WI38 (cell line): ENCODE data around the gene FXYD4.

Source experiments
- H3K4me3 ChIP-seq: 2 replicates; pipeline ENCODE4 v1.5.1; 2011; ENCODE audit warnings: low read depth, mild to moderate bottlenecking, control low read depth, low read length
- TF ChIP-seq, protein P1 (sequence below): IDR thresholded peaks from 2 replicates; pipeline ENCODE4 v1.5.1; 2012; ENCODE audit warnings: low read depth, mild to moderate bottlenecking, control low read depth, low read length

The FXYD4 gene

DNA sequence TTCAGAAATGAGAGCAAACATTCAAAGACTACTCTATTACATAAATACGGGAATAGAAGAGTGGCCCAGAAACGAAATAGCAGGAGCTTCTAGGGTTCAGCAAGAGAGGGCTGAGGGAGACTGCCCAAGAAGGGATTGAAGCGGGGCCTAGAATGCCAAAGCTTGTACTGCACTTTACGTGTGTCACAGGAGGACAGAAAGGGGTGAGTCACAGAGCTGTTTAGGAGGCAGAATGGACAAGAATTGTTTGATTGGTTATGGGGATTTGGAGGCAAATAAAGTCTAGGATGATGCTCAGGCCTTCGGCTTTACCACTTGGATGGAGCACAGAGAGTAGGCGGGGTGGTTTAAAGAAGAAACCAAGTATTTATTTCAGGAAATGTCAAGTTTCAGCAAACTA, 11.3 kb upstream of the FXYD4 start:
- H3K4me3 ChIP-seq, result no peak overlapping the region
- TF ChIP-seq, protein P1, sequence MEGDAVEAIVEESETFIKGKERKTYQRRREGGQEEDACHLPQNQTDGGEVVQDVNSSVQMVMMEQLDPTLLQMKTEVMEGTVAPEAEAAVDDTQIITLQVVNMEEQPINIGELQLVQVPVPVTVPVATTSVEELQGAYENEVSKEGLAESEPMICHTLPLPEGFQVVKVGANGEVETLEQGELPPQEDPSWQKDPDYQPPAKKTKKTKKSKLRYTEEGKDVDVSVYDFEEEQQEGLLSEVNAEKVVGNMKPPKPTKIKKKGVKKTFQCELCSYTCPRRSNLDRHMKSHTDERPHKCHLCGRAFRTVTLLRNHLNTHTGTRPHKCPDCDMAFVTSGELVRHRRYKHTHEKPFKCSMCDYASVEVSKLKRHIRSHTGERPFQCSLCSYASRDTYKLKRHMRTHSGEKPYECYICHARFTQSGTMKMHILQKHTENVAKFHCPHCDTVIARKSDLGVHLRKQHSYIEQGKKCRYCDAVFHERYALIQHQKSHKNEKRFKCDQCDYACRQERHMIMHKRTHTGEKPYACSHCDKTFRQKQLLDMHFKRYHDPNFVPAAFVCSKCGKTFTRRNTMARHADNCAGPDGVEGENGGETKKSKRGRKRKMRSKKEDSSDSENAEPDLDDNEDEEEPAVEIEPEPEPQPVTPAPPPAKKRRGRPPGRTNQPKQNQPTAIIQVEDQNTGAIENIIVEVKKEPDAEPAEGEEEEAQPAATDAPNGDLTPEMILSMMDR, result no peak

DNA sequence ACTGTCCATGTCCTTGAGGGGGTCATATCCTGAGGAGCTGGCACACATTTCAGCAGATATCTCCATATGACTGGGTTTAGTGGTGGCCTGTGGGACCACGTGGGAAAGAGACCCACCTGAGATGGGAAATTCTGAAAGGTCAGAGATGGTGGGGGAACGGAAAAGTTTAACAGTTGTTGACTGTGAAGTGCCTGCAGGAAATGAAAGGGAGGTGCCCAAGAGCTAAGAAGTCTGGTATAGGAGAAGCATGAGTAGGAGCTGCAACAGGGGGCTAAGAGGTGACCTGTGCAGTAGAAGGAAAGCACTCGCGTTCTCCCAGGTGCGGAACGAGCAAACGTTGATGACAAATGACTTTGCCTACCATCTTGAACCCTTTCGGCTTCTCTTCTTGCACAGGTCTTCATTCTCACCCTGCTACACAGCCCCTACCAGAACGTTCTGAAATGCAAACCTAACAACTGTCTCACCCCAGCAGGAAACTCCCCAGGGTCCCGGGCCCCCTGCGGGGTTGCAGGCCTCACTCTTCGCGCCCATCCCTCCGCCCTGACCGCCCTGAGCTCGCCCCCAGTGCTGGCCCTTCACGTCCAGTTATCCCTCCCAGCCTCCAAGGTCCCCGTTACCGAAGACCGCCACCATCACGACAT, 9.8 kb upstream of the FXYD4 start:
- TF ChIP-seq, protein P1, result no peak
- H3K4me3 ChIP-seq, result no peak overlapping the region

DNA sequence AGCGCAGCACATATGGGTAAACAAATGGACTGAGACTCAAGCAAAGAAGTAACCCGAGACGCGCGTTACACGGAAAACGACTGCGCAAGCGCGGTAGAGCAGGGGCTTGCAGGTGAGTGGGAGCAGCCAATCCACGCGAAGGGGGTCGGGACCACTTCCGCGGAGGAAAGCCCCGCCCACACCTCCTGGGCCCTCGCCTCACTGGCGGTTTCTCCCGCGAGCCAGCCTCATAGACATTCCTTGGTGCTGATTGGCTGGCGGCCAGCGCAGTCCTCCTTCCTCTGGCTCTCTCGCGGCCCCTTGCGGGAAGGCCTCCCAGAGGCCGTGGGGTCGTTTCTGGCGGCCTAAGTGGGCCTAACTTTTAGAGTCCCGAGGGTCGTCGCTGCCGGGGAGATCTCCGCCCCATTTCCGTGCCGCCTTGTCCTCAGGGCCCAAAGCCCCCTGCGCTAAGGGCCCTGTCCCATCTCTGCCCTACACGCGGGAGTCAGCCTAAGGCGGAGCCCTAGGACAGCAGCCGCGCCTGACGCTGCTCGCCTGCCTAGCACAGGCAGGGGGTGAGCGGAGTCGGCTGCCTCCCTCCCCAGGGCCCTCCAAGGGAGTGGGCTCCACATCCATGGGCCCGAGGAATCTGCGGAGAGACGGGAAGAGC, 9.1 kb upstream of the FXYD4 start:
- no peak overlapping the region for H3K4me3 ChIP-seq
- TF ChIP-seq, protein P1, result no peak

DNA sequence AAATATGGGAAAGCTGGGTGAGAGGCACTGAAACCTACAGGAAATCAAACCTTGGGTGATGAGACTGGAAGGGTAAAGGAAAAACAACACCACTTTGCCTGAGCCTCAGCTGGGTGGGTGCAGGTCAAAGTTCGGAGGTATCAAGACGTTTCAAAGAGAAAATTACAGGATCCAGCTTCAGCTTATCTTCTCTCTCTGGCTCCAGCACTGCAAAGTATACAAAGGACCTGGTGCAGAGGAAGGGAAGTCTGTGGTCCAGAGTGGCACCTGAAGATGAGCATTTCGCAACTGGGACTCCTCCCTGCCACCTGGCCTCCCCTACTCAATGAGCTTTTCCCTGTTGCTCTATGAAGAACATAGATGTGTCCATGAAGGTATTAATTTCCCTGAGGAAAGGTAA, 6.4 kb upstream of the FXYD4 start:
- no peak overlapping the region for H3K4me3 ChIP-seq
- TF ChIP-seq, protein P1, result no peak

DNA sequence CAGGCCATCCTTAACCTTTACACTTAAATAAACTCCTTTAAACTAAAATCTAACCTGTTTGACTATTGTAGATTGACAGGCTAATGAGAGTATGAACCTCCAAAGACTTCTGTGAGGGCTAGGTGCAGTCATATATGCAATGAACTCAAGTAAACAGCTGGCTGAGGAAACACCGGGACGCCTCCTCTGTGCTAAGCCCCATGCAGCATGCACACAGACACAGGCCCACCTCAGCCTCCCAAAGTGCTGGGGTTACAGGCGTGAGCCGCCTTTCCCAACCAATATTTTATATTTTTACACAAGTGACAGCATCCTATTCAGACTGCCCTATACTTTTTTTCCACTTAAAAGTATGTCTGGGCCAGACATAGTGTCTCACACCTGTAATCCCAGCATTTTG, 1.5 kb upstream of the FXYD4 start:
- TF ChIP-seq, protein P1, result no peak
- no peak overlapping the region for H3K4me3 ChIP-seq

DNA sequence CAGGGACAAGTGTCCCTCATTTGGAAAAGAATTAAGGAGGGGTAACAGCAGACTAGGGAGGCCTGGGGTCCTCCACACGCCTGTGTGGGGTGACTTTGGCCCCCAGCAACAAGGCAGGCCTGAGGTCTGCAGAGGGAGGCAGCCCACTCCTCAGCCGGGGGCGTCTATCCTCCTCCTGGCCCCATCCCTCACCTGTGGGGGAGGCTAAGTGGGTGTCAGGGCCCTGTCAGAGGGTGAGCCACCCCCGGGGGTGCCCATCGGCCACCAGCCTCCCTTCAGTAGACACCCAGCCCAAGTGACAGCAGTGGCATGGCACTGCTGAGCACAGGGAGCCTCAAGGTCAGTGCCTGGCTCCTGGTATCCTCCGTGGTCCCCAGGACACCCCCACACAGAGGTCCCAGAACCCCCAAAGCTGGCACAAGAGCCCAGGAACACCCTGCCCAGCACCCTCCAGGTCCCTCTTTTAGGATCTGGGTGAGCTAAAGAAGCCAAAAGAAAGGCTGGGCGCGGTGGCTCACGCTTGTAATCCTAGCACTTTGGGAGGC, 693 bp upstream of the FXYD4 start:
- TF ChIP-seq, protein P1, result no peak
- H3K4me3 ChIP-seq, result no peak overlapping the region

DNA sequence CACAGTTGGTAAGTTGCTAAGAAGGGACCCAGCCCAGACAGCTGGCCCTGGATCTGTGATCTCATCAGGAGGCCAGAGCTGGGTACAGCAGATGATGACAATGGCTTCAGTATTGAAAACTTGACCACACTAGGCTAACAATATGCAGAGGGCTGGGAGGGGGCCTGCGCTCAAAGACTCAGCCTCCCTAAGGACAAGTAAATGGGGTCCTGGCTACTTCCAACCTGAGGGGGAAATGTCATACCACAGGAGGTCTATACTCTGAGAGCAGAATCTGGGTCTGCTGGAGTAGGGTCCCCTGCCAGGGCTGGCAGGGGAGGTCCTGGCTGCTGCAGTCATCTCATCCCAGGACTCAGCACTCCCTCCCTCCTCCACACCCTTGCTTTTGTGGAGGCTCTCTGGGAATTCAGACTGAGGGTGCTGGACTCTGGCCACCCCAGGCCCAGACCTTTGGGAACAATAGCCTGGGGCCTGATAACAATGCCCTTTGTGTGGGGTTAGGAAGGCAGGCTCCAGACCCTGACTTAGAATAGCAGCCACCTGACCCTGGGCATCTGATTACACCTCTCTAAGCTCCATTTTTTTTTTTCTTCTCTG, 1.4 kb downstream of the FXYD4 start:
- no peak overlapping the region for H3K4me3 ChIP-seq
- TF ChIP-seq, protein P1, result no peak
